ENCODE measurements around the gene SYT7. TPM values are rescaled to one million over a fixed set of nuclear protein-coding genes. Genes with fewer than 3 reads are reported as not detected.

Gene SYT7
- total and polyA plus RNA-seq, 4 donors = 2.1 to 114 (median 30.8) TPM

GRCh38 chr11:61569701-61570100, 11.2 kb downstream of the SYT7 start:
- 78% methylated on average over 10 of the region's 10 CpGs for WGBS
- no peak overlapping the region for H3K9ac ChIP-seq (ENCODE audit: low read depth in 1 of 2, low read length in 2 of 2)
- H3K27me3 ChIP-seq (ENCODE audit: control insufficient read depth in 4 of 4, insufficient read depth in 4 of 4, low read length in 3 of 4) = no peaks in the 10 kb centered on the region
- peaks cover 0 to 6% (median 3%) of the 10 kb centered on the region in 4 donors for H3K4me1 ChIP-seq (ENCODE audit: control insufficient read depth in 4 of 4, insufficient read depth in 4 of 4, low read length in 3 of 4)
- TF ChIP-seq RXRA (IDR thresholded peaks at IDR 0.05) = no peak
- no peak for TF ChIP-seq SP1 (IDR thresholded peaks at IDR 0.05)
- TF ChIP-seq, protein P1, sequence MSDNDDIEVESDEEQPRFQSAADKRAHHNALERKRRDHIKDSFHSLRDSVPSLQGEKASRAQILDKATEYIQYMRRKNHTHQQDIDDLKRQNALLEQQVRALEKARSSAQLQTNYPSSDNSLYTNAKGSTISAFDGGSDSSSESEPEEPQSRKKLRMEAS (IDR thresholded peaks at IDR 0.05) = no peak
- TF ChIP-seq CTCF (IDR thresholded peaks at IDR 0.05; ENCODE audit: low read depth, low read length, missing input control) = no peak
- TF ChIP-seq, protein P2, sequence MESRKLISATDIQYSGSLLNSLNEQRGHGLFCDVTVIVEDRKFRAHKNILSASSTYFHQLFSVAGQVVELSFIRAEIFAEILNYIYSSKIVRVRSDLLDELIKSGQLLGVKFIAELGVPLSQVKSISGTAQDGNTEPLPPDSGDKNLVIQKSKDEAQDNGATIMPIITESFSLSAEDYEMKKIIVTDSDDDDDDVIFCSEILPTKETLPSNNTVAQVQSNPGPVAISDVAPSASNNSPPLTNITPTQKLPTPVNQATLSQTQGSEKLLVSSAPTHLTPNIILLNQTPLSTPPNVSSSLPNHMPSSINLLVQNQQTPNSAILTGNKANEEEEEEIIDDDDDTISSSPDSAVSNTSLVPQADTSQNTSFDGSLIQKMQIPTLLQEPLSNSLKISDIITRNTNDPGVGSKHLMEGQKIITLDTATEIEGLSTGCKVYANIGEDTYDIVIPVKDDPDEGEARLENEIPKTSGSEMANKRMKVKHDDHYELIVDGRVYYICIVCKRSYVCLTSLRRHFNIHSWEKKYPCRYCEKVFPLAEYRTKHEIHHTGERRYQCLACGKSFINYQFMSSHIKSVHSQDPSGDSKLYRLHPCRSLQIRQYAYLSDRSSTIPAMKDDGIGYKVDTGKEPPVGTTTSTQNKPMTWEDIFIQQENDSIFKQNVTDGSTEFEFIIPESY (IDR thresholded peaks at IDR 0.05) = no peak
- no peak for TF ChIP-seq JUND (IDR thresholded peaks at IDR 0.05)
- no peak for TF ChIP-seq HNF4G (IDR thresholded peaks at IDR 0.05)
- no peak for TF ChIP-seq YY1 (IDR thresholded peaks at IDR 0.05)
- no peak overlapping the region for H3K27ac ChIP-seq (ENCODE audit: low read depth in 1 of 2, low read length in 2 of 2)
- H3K36me3 ChIP-seq (ENCODE audit: control insufficient read depth in 4 of 4, insufficient read depth in 3 of 4, low read depth in 1 of 4, low read length in 3 of 4) = no peaks in the 10 kb centered on the region
- no peaks in the 10 kb centered on the region for H3K9me3 ChIP-seq (ENCODE audit: control insufficient read depth in 4 of 4, low read length in 3 of 4)
- H3K4me3 ChIP-seq (ENCODE audit: low read depth in 1 of 3, low read length in 3 of 3) = no peak overlapping the region
- no peak for DNase-seq (ENCODE audit: low spot score)

- no peak for TF ChIP-seq RAD21 (IDR thresholded peaks at IDR 0.05)
- no peak for TF ChIP-seq YY1 (IDR thresholded peaks at IDR 0.05)
- TF ChIP-seq GABPA (IDR thresholded peaks at IDR 0.05 in 1 of 2, conservative IDR thresholded peaks at IDR 0.05 in 1 of 2) = no peak
- TF ChIP-seq, protein P1 (IDR thresholded peaks at IDR 0.05) = no peak
- no peak overlapping the region for H3K4me3 ChIP-seq (ENCODE audit: low read depth in 1 of 3, low read length in 3 of 3)
- H3K27ac ChIP-seq (ENCODE audit: low read depth in 1 of 2, low read length in 2 of 2) = no peak overlapping the region
- no peaks in the 10 kb centered on the region for H3K36me3 ChIP-seq (ENCODE audit: control insufficient read depth in 4 of 4, insufficient read depth in 3 of 4, low read depth in 1 of 4, low read length in 3 of 4)
- H3K9me3 ChIP-seq (ENCODE audit: control insufficient read depth in 4 of 4, low read length in 3 of 4) = no peaks in the 10 kb centered on the region
- WGBS = 50% methylated on average over 3 of the region's 3 CpGs
- H3K27me3 ChIP-seq (ENCODE audit: control insufficient read depth in 4 of 4, insufficient read depth in 4 of 4, low read length in 3 of 4) = no peaks in the 10 kb centered on the region
- H3K4me1 ChIP-seq (ENCODE audit: control insufficient read depth in 4 of 4, insufficient read depth in 4 of 4, low read length in 3 of 4) = peaks cover 0 to 6% (median 3%) of the 10 kb centered on the region in 4 donors
- no peak for DNase-seq (ENCODE audit: low spot score)
- no peak overlapping the region for H3K9ac ChIP-seq (ENCODE audit: low read depth in 1 of 2, low read length in 2 of 2)
Observed at GRCh38 chr11:61569018-61569417, 11.9 kb downstream of the SYT7 start.

GRCh38 chr11:61567286-61568061, 13.4 kb downstream of the SYT7 start:
- peaks cover 0 to 6% (median 3%) of the 10 kb centered on the region in 4 donors for H3K4me1 ChIP-seq (ENCODE audit: control insufficient read depth in 4 of 4, insufficient read depth in 4 of 4, low read length in 3 of 4)
- no peak overlapping the region for H3K27ac ChIP-seq (ENCODE audit: low read depth in 1 of 2, low read length in 2 of 2)
- no peaks in the 10 kb centered on the region for H3K9me3 ChIP-seq (ENCODE audit: control insufficient read depth in 4 of 4, low read length in 3 of 4)
- no peak overlapping the region for H3K9ac ChIP-seq (ENCODE audit: low read depth in 1 of 2, low read length in 2 of 2)
- WGBS = 6% methylated on average over 46 of the region's 46 CpGs
- no peaks in the 10 kb centered on the region for H3K27me3 ChIP-seq (ENCODE audit: control insufficient read depth in 4 of 4, insufficient read depth in 4 of 4, low read length in 3 of 4)
- peak; percentile 88 for DNase-seq (ENCODE audit: low spot score)
- no peaks in the 10 kb centered on the region for H3K36me3 ChIP-seq (ENCODE audit: control insufficient read depth in 4 of 4, insufficient read depth in 3 of 4, low read depth in 1 of 4, low read length in 3 of 4)
- TF ChIP-seq FOXA1 (IDR thresholded peaks at IDR 0.05) = no peak
- TF ChIP-seq, protein P1 (IDR thresholded peaks at IDR 0.05) = peak; percentile 99
- TF ChIP-seq JUND (IDR thresholded peaks at IDR 0.05) = no peak
- peak in 1 of 2 donors; percentile 42 for TF ChIP-seq RAD21 (IDR thresholded peaks at IDR 0.05)
- peak; percentile 100 for TF ChIP-seq REST (IDR thresholded peaks at IDR 0.05)
- TF ChIP-seq CTCF (IDR thresholded peaks at IDR 0.05; ENCODE audit: low read depth, low read length, missing input control) = peak; percentile 38
- H3K4me3 ChIP-seq (ENCODE audit: low read depth in 1 of 3, low read length in 3 of 3) = no peak overlapping the region

Data from liver (tissue), 9 donors.